Measurements from ENCODE around the gene RUNX1. TPM values are rescaled to one million over a fixed set of nuclear protein-coding genes. Genes with fewer than 3 reads are reported as not detected.

RUNX1 gene
- total RNA-seq, 1 donor from 2014 or later: 18.7 TPM

DNA sequence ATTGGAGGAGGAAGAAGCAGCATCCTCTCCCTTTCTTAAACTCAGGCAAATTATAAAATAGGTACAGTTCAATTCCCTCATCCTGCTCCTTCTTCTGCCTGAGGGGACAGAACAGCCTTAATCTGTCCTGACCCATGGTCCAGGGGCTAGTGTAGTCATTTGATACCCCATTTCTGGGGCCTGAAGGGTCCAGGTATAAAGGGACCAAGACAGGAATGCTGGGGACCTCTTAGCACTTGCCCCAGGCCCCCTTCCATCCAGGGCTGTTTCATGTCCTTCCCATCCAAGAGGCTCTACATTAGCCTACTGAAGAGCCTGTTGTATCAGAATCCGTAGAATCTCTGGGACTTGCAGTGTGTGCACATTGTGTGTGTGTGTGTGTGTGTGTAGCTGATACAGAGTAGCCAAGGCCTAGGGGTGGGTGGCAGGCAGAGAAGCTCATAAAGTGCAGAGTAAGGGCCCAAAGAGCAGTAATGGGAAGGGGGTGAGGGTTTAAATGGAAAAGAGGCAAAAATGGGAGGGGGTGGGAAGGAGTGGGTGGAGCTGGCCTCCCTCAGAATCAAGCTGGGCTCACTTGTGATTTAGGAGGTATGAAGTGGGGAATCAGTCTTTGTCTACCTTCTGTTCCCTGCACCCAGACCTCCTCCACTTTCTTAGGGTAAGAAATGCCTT lies 32.4 kb downstream of the RUNX1 start:
- Mint-ChIP-seq H3K27ac (ENCODE audit: unreplicated experiment) (no peak overlapping the region), H3K27me3 (ENCODE audit: unreplicated experiment) (peaks cover 1% of the 10 kb centered on the region), H3K36me3 (ENCODE audit: low read depth, unreplicated experiment) (no peaks in the 10 kb centered on the region), H3K9me3 (ENCODE audit: unreplicated experiment) (no peaks in the 10 kb centered on the region), H3K4me3 (ENCODE audit: unreplicated experiment) (no peak overlapping the region), H3K4me1 (ENCODE audit: unreplicated experiment) (no peaks in the 10 kb centered on the region)
- no peak for DNase-seq (ENCODE audit: low spot score)
- no peak for TF ChIP-seq CTCF (IDR thresholded peaks at IDR 0.05; ENCODE audit: unreplicated experiment)

DNA sequence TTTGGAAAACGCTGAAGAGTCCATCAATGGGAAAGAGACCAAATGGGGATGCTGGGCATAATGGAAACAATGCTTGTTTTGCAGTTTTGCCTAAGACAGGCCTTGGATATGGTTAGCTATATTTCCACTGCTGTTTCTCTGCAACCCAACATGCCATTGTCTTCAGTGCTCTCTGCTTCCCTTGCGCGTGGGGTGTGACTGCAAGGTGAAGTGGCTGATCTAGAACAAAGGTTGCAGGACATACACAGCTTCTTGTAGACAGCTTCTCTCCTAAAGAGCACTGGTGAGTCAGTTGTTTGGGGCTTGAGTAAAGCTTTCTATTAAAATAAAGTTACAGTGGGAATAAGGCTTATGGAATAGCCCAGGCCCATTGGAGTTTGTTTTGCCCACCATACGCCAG lies 33.0 kb downstream of the RUNX1 start:
- Mint-ChIP-seq H3K4me3 (ENCODE audit: unreplicated experiment) (no peak overlapping the region), H3K27ac (ENCODE audit: unreplicated experiment) (no peak overlapping the region), H3K4me1 (ENCODE audit: unreplicated experiment) (no peaks in the 10 kb centered on the region), H3K36me3 (ENCODE audit: low read depth, unreplicated experiment) (no peaks in the 10 kb centered on the region), H3K9me3 (ENCODE audit: unreplicated experiment) (no peaks in the 10 kb centered on the region), H3K27me3 (ENCODE audit: unreplicated experiment) (peaks cover 1% of the 10 kb centered on the region)
- DNase-seq (ENCODE audit: low spot score): no peak
- no peak for TF ChIP-seq CTCF (IDR thresholded peaks at IDR 0.05; ENCODE audit: unreplicated experiment)

DNA sequence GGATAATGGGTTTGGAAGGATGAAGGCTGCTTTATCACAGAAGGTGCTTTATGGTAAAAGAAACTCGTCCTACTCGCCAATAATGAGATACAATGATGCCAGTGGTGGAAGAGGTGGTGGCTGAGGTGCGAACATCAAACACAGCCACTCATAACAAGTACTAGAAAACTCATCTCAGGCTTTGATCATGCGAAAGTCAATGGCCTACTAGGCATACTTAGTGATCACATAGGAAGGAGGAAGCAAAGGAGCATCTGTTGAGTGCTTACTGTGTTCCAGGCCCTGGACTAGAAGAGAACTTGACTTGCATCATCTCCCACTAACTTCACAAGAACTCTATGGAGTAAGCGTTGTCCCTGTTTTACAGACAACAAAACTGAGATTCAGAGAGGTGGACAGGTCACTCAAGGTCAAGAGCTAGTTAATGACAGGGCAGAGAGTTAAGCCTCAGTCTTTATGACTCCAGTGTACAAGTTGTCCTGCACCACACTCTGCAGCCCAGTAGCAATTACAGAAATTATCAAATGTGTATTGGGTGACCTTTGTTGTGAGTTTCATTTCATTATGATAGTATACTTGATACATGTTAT lies 33.6 kb downstream of the RUNX1 start:
- Mint-ChIP-seq H3K4me3 (ENCODE audit: unreplicated experiment) (no peak overlapping the region), H3K36me3 (ENCODE audit: low read depth, unreplicated experiment) (no peaks in the 10 kb centered on the region), H3K4me1 (ENCODE audit: unreplicated experiment) (no peaks in the 10 kb centered on the region), H3K9me3 (ENCODE audit: unreplicated experiment) (no peaks in the 10 kb centered on the region), H3K27ac (ENCODE audit: unreplicated experiment) (no peak overlapping the region), H3K27me3 (ENCODE audit: unreplicated experiment) (peaks cover 1% of the 10 kb centered on the region)
- no peak for TF ChIP-seq CTCF (IDR thresholded peaks at IDR 0.05; ENCODE audit: unreplicated experiment)
- DNase-seq (ENCODE audit: low spot score): no peak

- Mint-ChIP-seq H3K27ac (ENCODE audit: unreplicated experiment) (no peak overlapping the region), H3K36me3 (ENCODE audit: low read depth, unreplicated experiment) (no peaks in the 10 kb centered on the region), H3K27me3 (ENCODE audit: unreplicated experiment) (peaks cover 1% of the 10 kb centered on the region), H3K9me3 (ENCODE audit: unreplicated experiment) (no peaks in the 10 kb centered on the region), H3K4me3 (ENCODE audit: unreplicated experiment) (no peak overlapping the region), H3K4me1 (ENCODE audit: unreplicated experiment) (no peaks in the 10 kb centered on the region)
- no peak for DNase-seq (ENCODE audit: low spot score)
- no peak for TF ChIP-seq CTCF (IDR thresholded peaks at IDR 0.05; ENCODE audit: unreplicated experiment)
Measured at GRCh38 chr21:35014302-35015041, 34.6 kb downstream of the RUNX1 start.

- Mint-ChIP-seq H3K4me3 (ENCODE audit: unreplicated experiment) (no peak overlapping the region), H3K4me1 (ENCODE audit: unreplicated experiment) (no peaks in the 10 kb centered on the region), H3K27me3 (ENCODE audit: unreplicated experiment) (peaks cover 1% of the 10 kb centered on the region), H3K27ac (ENCODE audit: unreplicated experiment) (no peak overlapping the region), H3K36me3 (ENCODE audit: low read depth, unreplicated experiment) (no peaks in the 10 kb centered on the region), H3K9me3 (ENCODE audit: unreplicated experiment) (no peaks in the 10 kb centered on the region)
- TF ChIP-seq CTCF (IDR thresholded peaks at IDR 0.05; ENCODE audit: unreplicated experiment): no peak
- no peak for DNase-seq (ENCODE audit: low spot score)
Measured at GRCh38 chr21:35011681-35012080, 37.4 kb downstream of the RUNX1 start.
